HG03558 (cell line): ENCODE measurements around the gene HIPK2.

Experiments used
- ATAC-seq: cut with Tn5 transposase; IDR thresholded peaks from one replicate; pipeline ENCODE4 v1.9.1; 2021; ENCODE audit warnings: moderate number of reproducible peaks; ENCODE audit not compliant: unreplicated experiment; ENCODE audit errors: extremely low read depth

Gene HIPK2

GRCh38 chr7:139576179-139576973 lies 201.4 kb downstream of the HIPK2 start:
- no peak for ATAC-seq

GRCh38 chr7:139575338-139575680 lies 202.5 kb downstream of the HIPK2 start:
- ATAC-seq = no peak

- no peak for ATAC-seq
Measured at GRCh38 chr7:139574618-139575337, 203.0 kb downstream of the HIPK2 start.

GRCh38 chr7:139573871-139574270 lies 203.9 kb downstream of the HIPK2 start:
- ATAC-seq = no peak

GRCh38 chr7:139572704-139573385 lies 205.0 kb downstream of the HIPK2 start:
- no peak for ATAC-seq

- no peak for ATAC-seq
Measured at GRCh38 chr7:139572071-139572470, 205.7 kb downstream of the HIPK2 start.

- no peak for ATAC-seq
Measured at GRCh38 chr7:139571651-139572050, 206.1 kb downstream of the HIPK2 start.

GRCh38 chr7:139571190-139571589 lies 206.6 kb downstream of the HIPK2 start:
- ATAC-seq = no peak

GRCh38 chr7:139570626-139571025 lies 207.2 kb downstream of the HIPK2 start:
- no peak for ATAC-seq

GRCh38 chr7:139570119-139570518 lies 207.7 kb downstream of the HIPK2 start:
- ATAC-seq = no peak

- no peak for ATAC-seq
Measured at GRCh38 chr7:139568813-139569490, 208.8 kb downstream of the HIPK2 start.

- ATAC-seq = no peak
Measured at GRCh38 chr7:139568346-139568675, 209.5 kb downstream of the HIPK2 start.

- ATAC-seq = no peak
Measured at GRCh38 chr7:139567647-139568345, 210.0 kb downstream of the HIPK2 start.

GRCh38 chr7:139566736-139567646 lies 210.8 kb downstream of the HIPK2 start:
- ATAC-seq = no peak

GRCh38 chr7:139566075-139566474 lies 211.7 kb downstream of the HIPK2 start:
- no peak for ATAC-seq

- no peak for ATAC-seq
Measured at GRCh38 chr7:139563856-139564255, 213.9 kb downstream of the HIPK2 start.

GRCh38 chr7:139562961-139563565 lies 214.7 kb downstream of the HIPK2 start:
- ATAC-seq = no peak

GRCh38 chr7:139562491-139562890 lies 215.3 kb downstream of the HIPK2 start:
- no peak for ATAC-seq

GRCh38 chr7:139560678-139561077 lies 217.1 kb downstream of the HIPK2 start:
- ATAC-seq = no peak
